Superior temporal gyrus (tissue), 1 donor: ENCODE data around the gene IFNA5.

ENCODE experiments used
- DNase-seq: peaks from one replicate; pipeline ENCODE4 v3.0.0-alpha.2; 2016; ENCODE audit errors: extremely low spot score

Gene IFNA5

DNA sequence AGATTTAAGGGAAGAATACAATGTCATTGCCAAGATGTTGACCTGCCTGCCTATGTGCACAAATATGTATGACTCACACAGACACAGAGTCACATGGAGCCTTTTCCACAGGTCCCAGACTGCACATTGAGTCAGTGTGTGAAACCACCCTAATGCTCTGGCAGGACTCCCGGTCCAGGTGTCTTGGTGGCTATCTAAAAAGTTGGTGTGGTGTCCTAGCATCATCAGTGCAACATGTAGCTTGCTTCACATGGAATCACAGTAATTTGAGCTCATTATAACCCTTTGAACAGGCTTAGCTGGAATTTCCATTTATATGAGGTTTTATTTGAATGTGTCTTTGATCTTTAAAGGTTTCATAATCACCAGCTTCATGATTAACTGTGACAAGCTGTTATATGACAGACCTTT lies 10.7 kb downstream of the IFNA5 start:
- no peak for DNase-seq

DNA sequence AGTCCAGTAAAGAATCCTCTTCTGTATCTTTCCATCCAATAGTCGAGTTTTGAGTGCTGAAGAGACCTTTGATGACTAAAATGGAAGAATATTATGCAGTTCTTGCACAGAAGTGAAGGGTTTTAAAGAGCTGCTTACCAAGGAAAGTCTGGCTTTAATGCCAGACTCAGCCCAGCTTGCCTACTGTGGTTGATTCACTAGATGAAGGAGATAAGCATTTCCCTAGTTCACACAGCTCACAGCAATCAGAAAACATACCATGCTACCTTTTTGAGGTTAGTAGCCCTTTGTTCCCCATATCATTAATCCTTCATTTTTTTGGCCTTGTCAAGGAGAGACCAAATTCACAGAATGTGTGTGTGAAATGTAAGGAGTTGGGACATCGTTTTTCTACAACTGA lies 15.3 kb downstream of the IFNA5 start:
- DNase-seq = no peak

DNA sequence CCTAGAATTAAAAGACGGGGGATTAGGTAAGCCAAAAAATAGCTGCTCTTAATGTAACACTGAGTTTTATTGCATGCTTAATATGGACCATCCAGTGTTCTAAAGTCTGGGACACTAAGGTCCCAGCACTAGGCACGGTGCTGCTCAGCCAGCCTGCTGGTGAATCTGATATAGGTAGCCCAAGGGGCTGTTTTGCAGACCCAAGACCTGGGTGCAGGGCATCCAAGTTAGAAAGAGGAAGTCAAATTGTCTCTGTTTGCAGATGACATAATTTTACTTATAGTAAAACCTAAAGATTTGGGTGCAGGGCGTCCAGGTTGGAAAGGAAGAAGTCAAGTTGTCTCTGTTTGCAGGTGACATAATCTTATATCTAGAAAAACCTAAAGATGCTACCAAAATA lies 17.8 kb downstream of the IFNA5 start:
- DNase-seq = no peak

DNA sequence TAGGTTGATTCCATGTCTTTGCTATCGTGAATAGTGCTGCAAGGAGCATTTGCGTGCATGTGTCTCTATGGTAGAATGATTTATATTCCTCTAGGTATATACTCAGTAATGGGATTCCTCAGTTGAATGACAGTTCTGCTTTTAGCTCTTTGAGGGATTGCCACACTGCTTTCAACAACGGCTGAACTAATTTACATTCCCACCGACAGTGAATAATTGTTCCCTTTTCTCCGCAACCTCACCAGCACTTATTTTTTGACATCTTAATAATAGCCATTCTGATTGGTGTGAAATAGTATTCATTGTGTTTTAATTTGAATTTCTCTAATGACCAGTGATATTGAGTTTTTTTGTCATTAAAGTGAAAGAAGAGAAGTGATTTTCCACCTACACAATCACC lies 18.5 kb downstream of the IFNA5 start:
- no peak for DNase-seq

DNA sequence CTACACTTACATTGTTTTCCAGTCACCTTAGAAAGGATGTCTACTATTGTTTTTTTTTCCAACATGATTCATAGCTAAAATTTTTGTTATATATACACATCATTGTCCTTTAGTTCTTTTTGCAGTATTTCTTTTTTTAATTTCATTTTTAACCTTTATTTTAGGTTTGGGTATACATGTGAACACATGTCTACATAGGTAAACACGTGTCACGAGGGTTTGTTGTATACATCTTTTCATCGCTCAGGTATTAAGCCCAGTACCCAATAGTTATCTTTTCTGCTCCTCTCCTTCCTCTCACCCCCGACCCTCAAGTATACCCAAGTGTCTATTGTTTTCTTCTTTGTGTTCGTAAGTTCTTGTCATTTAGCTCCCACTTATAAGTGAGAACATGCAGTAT lies 19.0 kb downstream of the IFNA5 start:
- no peak for DNase-seq

DNA sequence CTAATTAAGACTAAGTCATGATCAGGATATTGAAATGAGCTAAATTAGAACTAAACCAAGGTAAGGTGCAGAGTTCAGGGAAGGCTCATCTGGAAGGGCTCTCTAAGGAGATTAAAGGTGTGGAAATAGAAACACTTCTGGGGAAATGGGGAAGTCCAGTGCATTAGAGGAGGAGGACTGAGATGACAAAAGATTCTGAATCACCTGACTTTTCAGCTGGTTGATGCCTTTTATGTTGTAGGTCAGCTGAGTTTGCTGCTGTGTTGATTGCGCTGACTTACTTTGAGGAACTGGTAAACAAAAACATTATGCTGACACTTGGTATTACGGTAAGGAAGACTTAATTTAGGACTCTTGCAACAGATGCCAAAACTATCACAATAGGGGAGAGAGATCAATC lies 23.8 kb downstream of the IFNA5 start:
- DNase-seq = no peak

DNA sequence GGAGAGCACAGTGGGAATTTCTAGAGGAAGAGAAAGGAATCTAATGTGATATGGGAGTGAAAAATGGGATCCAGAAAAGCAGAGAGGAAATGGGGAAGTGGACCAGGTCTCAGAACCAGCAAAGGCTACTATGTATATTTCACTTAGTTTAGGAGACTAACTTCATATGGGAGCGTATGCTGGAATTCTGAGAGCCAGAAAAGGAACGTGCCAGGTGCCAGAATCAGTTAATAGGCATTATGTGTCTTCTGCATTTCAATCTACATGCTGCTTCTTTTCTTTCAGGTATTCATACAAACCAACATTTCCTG lies 36.8 kb downstream of the IFNA5 start:
- DNase-seq = no peak

DNA sequence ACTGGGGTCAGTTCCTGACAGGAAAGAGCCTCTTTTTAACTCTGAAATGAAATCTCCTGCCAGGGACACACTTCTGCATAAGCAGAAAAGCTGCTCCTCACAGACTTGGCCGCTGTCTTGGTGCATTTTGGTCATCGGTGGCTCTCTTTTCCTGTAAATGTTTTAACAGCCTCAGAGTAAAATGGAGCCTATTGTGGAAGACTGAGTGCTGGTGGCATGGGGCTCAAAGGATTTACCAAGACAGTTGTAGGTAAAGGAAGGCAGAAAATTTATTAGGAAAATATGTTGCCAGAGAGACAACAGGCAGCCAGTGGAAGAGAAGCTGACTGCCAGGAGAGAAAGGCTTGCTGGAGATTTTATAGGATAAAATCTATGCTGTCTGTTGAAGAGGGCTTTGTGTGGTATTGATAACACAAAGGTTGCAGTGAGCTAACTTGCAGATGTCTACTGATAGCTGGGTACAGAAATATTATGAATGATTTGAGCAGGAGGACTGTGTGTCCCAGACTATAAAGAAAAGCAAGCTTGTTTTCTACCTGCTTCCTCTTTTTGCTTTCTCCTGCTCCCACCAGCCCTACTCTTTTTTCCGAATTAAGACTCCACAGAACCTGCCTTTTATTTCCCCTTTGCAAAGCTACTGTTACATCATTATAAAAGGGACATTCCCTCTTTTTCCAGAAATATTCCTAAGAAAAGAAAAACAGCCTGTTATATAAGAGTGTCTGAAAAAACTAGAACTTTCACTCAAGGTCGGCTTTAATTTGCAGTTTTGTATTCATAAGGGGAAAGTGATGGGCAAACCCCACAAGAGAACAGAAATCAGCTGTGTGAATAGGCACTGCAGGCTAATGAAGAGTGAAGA lies 37.4 kb downstream of the IFNA5 start:
- peak; percentile 12 for DNase-seq

DNA sequence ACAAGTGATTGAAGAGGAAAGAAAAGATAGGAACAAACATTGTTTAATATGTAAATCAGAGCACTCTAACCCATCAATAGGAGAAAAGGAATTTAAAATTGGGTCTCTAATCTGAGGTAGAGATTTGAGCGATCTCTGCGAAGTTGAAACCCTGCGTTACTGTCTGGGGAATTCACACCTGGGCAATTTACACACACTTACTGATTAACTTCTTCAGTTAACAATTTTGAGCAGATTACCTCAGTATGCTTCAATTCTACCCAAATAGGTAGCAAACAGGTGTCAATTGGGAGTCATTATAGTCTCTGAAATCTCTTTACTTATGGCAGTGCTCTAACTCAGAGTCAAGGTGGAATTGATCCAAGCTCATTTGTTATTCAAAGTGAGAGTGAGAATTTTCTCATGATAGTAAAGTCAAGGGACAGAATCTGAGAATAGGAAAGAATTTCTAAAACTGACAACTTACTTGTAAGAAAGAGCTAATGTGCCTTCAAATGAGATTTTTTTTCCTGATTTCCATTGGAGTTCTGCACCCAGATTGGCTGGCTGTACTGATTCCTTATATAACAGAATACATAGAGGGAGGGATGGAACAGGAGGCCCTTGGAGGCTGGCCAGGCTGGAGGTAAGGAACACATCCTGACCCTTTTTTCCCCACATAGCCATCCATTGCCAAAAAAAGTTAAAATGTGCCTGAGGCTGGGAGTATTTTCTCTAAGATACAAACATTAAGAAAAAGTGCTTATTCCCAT lies 38.2 kb downstream of the IFNA5 start:
- DNase-seq = no peak

DNA sequence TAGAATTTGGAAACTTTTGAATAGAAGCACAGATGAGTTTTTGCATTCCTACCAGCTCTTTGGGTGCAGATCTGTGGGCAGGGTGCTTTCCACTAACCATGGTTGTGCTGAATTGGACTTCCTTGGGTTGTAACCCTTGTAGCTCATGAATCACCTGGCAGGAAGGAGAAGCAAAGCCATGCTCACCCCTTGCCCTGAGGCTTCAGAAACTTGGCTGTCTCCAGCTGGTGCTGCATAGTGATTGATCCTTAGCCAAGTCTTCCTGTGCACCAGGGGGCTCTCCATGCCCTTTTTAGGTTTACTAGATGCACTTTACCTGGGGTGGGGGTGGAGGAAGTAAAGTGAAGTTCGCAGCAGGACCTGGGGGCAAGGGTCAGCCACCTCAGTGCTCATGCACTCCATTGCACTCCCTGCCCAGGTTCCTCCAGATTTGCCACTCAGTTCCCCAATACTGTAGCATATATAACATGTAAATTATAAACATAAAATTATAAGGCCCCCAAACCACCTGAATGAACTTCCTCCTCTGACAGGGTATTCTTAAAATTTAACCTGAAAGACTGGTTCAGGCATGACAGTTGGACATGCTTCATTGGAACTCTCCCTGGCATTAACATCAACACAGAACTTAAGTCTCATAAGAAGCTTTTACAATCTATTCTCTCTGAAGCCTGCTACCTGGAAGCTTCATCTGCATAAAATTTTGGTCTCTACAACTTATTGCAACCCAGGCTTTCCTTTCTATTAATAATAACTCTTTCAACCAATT lies 39.5 kb downstream of the IFNA5 start:
- no peak for DNase-seq

DNA sequence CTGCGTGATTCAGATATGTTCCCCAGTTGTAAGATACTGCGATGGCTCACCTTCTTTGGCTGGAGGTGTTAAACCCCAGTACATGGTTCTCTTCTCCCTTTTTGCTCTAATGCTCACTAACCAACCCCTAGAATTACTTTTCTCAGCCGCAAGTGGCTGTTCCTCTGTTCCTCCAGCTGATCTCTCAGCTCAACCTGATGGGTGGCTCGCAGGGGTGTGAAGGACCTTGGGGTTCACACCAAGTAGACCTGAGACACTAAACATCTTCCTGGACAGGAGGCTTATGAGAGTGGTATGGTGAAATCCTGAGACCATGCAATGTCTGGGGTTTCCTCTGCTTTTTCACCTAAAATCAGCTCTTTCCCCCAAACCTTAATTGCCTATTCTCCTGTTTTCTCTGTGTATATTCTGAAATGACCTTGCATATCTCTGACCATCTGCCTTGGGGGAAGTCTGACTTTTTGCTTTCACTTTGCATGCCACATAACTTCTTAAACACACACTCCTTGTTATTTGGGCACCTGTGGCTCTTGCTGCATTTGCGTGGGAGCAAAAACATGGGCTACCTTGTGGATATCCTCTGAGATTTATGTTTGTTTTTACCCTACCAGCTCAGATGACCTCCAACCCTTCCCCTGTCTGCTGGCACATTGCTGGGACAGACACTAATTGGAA lies 49.4 kb downstream of the IFNA5 start:
- DNase-seq = no peak
